HL-60/S4 (cell line): Measurements from ENCODE around the gene LEP.
"Not testable (repeated sequence)": the region's sequence is repeated elsewhere in the genome, so short reads cannot be mapped to it uniquely, and the experiment has no call there.

Experiments used
- in situ Hi-C: fragments of 300-500 bp; cut with MboI; formaldehyde crosslinking; loops from 2 replicates; pipeline ENCODE4 v1.14.3; 2022; ENCODE audit warnings: low sequenced_read_pairs

Gene LEP

DNA sequence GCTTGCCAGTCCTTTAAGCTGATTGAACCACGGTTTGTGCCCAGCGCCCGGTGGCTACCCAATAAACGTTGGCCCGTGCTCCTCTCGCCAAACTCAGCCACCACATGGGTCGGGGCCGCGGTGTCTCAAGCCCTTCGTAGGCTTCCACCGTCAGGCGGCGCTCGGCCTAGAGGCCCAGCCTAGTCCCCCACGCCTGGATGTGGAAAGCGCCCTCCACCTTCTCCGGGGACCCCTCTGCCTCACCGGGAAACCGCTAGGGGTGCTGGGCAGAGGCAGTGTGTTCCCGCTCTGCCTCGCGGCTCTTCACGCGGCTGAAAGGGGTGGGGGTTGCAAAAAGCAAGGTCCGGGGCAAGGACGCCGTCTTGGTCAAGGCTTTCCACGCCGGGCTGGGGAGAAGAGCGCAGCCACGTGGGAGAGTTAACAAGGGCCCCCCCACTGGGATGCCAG is 29.8 kb downstream of the LEP start:
- in situ Hi-C loops: no loop called here

DNA sequence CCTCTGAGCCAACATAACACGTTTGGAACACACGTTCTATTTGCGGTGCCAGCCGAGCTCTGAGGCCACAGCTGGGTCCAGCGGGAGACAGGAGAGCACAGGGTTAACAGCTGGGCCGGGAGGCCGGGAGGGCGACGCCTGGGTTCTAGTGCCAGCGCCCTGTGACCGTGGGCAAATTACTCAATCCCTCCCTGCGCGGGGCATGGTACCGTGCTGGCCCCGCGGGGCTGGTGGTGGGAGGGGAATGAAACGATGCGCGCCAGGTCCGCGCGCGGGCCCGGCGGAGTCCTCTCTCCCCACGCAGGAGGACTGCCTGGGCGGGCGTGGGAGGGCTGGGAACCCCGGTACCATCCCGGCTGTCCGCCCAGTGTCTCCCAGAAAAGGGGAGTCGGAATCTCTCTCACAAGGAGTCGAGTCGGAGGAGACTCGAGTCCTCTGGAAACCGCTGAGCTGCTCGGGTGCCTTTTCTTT is 30.4 kb downstream of the LEP start:
- in situ Hi-C loops: no loop called here

DNA sequence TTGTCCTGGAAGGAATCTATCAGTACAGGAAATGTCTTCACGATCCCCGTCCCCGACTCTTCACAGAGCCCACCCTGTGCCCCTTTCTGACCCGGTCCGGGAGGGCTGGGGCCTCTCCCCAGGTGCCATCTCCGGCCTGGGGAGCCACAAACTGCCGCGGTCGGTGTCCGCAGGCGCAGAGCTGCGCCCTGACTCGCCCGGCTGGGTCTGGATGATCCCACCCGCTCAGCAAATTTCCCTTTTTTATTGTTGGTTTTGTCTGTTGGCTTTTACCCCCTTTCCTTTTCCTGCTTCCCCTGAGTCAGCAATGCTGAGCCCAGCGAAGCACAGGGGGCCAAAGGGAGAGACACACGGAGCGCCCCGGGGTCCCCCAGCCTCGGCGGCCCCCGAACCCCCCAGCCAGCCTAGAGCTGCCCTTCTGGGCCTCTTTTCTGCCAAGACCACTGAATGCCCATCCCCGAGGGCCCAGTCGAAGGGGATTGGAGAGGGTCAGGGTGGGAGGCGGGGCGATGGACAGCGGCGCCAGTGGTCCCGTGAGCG is 30.9 kb downstream of the LEP start:
- in situ Hi-C loops: no loop called here

DNA sequence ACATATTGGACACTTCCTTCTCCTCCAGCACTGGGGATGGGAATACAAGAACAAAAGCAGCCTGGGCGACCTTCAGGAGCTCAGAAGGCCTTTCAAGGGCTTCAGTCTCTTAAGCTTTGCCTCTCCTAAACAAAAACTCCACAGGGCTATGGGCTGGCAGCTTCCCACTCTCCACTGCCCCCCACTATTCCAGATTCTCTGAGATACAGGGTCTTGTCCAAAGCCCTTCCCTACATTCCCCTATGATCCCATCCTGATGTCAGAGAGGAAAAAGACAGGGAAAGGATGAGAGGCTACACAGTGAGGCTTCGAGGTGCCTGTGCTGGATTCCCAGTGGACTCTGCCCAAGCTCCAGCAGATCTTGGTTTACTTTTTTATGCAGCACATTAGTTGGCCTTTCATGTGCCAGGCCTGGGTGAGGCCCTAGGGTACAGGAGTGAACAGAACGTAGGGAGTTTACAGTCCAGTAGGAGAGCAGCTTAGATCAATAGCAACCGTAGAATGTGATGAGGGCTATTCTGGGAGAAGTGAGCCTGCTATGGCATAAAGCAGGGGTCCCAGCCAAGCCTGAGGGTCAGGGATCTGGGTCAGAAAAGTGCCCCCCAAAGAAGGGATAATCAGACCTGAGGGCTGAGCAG is 33.3 kb downstream of the LEP start:
- in situ Hi-C loops: no loop called here

DNA sequence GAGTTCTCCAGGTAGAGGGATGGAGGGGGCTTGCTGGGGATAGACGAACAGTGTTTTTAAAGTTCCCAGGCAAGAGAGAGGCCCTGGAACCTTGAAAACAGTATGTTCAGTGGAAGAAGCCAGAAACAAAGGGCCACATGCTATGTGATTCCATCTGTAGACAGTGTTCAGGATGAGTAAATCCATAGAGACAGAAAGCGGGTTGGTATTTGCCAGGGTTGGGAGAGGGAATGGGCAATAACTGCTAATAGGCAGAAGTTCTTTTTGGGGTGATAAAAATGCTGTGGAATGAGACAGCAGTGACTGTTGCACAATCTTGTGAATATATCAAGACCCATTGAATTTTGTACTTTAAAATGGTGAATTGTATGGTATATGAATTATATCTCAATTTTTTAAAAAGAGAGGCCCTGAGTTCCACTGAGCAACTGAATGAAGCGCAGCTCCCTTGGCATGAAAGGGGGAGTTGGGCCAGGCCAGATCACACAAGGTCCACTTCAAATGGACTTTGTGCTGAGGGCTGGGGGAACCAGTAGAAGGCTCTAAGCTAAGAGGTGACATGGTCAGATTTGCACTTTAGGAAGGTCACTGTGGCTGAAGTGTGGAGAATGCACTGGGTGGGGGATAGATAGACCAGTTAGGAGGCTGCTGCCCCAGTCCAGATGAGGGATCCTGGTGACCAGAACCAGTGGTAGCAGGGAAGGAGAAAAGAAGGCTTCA is 34.0 kb downstream of the LEP start:
- in situ Hi-C loops: no loop called here

DNA sequence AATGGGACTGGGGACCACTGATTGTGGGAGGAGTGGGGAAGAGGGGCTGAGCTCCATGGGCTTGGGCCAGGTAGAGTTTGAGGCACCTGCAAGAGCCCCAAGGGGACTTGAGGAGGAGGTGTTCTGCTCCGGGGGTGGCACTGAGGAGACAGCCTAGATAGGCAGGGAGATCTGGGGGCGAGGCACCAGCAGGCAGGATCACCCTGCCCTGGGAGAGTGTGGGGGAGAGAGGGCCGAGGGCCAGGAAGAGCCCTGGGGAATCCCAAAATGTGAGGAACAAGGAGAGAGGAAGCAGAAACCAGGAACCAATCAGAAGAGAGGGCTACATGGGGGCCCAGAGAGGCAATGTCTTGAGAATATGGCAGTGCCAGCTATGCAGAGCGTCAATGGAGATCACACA is 34.6 kb downstream of the LEP start:
- in situ Hi-C loops: no loop called here

DNA sequence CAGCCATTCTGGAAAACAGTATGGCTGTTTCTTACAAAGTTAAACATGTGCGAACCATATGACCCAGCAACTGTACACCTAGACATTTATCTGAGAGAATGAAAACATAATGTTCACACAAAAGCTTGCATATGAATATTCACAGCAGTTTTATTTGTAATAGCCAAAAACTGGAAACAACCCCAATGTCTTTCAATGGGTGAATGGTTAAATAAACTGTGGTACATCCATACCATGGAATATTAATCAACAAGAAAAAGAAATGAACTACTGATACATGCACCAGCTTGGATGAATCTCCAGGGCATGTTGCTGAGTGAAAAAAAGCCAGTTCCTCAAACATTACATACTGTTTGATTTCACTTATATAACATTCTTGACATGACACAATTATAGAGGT is 37.3 kb downstream of the LEP start:
- in situ Hi-C loops: no loop called here

DNA sequence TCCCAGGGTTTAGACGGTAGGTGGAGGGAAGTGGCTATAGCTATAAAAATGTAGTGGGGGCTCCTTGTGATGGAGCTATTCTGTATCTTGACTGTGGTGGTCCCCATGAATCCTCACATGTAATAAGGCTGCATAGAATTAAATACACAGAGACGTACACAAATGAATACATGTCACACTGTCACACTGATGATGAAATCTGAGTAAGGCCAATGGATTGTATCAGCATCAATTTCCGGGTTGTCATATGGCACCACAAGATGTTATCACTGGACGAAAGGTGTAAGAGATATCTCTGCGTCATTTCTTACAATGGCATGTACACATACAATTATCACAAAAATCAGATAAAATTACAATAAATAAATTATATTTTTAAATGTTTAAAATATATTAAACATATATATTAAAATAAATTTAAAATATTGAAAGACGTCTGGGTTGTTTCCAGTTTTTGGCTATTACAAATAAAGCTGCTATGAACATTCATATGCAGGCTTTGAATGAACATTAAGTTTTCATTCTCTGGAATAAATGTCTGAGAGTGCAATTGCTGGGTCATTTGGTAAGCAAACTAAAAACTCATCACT is 38.1 kb downstream of the LEP start:
- in situ Hi-C loops: no loop called here

DNA sequence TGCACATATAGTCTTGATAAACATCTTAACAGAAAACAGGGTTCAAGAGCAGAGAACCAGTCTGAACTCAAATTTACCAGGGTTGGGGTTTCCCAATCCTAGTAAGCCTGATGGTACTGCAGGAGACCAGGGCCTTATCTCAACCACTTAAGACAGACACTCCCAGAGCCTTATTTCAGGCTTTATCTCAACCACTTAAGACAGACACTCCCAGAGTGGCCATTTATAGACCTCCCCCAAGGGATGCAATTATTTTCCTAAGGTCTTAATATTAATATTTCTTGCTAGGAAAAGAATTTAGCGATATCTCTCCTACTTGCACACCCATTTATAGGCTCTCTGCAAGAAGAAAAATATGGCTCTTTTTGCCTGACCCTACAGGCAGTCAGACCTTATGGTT is 39.4 kb downstream of the LEP start:
- in situ Hi-C loops: not testable (repeated sequence)

DNA sequence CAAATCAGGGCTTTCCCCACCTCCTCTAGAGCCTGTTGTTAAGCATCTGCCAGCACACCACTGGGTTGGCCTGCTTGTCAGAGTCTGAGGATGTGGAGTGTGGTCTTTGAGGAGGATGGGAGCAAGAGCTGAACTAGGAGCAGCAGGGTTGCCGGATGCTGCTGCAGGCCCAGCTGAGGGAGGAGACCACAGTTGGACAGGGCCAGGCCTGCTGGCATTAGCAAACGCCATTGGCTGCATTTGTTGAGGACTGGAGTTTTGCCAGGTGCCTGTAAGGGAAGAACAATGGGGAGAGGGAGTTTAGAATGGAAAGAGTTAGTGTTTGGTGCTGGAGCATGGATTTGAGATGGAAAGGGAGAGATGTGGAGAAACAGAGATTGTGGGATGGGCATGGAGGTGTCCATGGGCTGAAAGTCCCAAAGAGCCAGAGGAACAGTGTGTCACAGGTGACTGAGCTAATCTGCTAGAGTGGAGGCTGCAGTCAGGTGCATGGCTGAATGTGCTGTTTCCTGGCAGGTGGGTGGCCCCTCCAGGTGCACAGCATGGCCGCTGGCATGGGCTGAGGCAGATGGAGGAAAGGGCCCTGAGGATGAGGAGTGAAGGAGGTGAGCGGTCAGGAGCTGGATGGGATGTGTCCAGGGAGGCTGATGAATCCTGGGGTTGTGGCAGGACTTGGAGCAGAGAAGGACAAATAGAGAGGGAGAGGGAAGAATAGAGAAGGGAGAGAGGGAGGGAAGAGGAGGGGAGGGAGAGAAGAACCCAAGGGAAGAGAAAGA is 40.7 kb downstream of the LEP start:
- in situ Hi-C loops: no loop called here

DNA sequence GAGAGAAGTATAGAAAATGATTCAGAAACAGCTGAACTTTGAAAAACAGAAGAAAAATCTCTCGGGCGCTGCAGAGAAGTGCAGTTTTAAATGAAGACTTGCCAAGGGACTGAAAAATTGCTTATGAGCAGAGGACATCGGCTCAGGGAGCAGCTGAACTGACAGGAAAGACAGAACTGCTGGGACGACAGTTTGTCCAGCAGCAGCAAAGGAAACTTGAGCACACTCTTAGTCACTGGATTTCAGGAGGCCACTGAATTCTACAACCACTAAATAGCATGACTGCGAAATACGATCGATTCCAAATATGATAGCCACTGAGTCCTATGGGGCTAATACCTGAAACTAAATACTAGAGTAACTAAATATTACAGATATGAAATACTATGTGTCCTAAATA is 43.0 kb downstream of the LEP start:
- in situ Hi-C loops: no loop called here

DNA sequence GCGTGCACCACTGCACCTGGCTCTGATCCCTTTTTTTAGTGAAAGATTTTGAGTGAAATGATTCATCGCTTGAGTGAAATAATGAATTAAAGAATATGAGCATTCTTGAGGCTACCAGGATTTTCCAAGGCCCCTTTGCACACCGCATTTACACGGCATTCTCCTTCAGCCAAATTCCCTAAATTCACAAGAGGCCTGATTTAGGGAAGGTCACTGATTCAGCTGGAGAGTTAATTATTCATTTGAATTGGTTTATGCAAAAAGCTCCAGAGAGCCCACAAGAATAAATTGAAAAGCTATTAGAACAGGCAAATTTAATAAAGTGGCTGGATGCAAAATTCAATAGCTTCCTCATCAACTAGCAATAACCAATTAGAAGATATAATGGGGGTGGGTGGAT is 46.5 kb downstream of the LEP start:
- in situ Hi-C loops: no loop called here

DNA sequence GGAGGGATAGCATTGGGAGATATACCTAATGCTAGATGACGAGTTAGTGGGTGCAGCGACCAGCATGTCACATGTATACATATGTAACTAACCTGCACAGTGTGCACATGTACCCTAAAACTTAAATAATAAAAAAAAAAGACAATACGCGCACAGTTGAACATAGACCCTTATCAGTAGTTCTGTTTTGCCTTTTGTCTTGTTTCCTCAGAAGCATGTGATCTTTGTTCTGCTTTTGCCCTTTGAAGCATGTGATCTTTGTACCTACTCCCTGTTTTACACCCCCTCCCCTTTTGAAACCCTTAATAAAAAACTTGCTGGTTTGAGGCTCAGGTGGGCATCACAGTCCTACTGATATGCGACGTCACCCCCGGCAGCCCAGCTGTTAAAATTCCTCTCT is 56.9 kb downstream of the LEP start:
- in situ Hi-C loops: not testable (repeated sequence)

DNA sequence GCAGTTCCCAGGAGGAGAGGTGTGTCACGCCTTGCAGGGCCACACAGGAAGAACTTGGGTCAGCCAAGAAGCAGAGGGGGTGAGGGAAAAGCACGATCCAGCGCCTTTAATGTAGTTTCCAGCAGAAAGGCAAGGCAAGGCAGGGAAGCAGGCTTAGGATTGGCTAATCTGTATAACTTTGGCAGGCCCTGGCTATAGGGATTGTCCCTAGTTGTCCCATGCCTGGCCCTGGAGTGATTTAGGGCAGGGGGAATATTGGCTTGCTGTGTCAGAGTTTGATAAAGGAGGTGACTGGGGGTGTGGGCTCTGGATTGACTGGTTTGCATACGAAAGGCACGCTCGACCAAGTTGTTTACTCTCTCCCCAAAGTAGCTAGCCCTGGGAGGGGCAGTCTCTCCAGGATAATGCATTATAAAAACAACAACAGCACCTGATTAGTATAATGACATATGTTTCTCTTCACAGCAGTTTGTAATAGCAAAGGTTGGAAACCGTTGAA is 58.1 kb downstream of the LEP start:
- in situ Hi-C loops: no loop called here

DNA sequence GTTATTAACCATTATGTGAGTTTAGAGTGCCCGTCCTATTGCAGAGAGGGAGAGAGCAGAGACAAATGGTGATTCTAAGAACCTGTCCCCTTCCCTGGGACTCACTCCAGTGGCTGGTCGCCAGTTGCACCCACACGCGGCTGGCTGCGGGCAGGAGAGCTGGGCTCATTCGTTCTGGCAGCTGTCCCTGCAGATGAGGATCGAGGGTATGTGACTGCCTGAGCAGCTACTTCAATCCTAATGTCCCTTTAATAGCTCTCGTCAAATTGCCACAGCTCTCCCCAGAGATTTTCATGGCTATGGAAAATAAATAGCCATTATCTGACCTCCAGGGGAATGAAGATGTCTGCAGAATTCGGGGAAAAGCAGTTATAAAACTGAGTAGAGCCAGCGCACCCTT is 61.1 kb downstream of the LEP start:
- in situ Hi-C loops: no loop called here

DNA sequence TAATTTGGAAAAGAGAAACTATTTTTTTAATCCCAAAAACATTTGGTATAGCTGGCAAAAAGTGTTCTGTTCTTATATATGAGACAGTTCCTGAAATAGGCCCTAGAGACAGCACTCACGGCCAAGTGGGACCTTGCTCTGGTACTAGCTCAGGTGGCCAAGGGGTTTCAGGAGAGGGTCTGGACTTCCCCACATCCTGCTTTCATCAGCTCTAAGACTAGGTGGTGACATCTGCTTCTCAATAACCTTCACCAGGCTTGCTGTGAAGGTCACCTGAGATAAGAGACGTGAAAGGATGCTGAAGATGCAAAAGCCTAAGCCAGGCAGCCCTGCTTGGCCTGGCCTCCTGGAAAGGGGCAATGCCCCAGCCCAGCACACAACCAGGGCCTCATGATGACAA is 62.1 kb downstream of the LEP start:
- in situ Hi-C loops: no loop called here

DNA sequence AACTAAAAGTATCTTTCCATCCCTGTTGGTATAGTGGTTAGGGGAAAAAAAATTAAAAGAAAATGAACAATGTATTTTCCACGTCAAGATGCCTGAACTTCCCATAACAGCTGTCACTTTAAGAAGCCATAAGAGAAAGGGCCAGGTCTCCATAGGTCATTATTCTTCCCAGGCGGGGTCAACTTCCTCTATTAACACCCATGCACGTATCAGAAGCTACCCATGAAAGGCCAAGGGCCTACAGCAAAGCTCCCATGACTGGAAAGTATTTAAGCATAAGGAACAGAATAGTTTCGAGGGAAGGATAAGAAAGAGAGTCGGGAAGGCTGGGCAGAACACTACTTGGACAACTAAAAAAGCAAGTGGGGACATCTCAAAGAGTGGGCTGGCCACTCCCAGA is 62.6 kb downstream of the LEP start:
- in situ Hi-C loops: no loop called here

DNA sequence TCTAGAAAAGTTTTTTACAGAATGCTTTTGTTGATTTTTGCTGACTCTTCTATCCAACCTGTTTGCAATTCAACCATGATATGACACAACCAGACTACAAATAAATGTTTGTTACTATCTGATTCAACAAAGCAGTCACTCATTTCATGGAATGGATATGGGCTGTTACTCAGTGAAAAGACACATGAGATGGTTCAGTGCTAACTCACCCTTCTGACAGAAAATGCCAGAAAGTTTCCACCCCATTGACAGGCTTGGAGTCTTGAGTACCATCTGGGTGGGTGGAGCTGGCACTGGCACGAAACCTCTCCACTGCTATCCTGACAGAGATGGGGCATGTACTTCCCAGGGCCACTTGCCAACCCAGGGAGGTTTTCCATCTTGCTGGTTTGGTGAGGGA is 63.1 kb downstream of the LEP start:
- in situ Hi-C loops: no loop called here

DNA sequence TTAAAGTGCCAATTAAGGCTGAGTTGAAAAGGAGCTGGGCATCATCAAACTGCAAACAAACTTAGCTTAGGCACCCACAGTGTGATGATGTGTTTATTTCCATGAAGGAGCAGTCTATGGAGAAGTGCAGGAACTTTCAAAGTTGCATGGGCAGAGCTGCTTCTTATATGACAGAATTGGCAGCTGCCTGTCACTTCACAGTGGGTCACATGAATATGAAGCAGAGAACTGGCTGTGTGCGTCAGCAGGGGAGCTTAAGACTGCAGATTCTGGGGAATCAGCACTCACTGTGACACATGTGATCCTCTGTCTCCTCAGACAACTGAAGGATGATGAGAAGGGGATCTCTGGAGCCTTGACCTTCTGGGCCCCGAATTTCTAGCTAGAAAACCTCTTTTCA is 66.0 kb downstream of the LEP start:
- in situ Hi-C loops: no loop called here
